Kasumi-1 (cell line): ENCODE measurements around the gene HOXC9.

Experiments used
- DNase-seq, 2 experiments: peaks; one replicate each; lab custom pipeline; 2025; lab: John Stamatoyannopoulos, UW

HOXC9 gene

DNA sequence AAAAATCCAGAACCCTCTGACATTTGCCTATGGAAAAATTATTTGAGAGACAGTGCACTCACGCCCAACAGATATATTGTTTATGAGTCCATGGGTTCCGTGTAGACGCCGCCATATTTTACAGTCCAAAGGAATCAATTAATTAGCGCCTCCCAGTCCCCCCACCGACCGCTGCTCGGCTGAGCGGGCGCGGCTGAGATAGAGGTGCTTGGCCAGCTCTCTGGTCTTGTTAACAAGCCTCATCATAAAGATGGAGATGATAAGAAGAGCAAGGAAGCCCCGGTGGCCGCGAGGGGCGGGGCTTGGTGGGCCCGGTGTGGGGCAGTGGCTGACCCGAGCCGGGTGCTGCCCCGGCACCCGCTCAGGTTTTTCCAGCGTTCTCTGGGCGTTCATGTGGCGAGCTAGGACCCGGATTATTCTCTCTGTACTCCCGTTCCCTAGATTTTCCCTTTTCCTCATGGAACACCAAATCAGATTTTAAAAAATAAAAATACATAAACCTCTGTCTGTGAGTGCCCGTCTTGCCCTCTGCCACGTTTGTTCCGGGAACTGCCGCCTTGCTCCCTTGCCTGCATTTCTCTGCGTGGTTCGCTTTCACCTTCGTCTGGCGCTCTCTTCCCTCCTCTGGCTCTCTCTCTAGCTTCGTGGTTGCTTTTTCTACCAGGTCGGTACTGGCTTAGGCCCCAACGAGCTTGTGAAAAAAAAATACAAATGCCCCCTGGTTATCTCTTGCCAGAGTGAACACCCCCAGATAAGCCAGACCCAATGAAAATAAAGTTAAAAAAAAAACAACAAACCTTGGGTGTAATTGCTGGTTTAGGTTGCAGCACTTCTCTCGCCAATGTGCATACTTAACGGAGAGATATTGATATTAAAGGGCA lies 36.3 kb upstream of the HOXC9 start:
- no peak for DNase-seq

GRCh38 chr12:53964315-53964713 lies 35.6 kb upstream of the HOXC9 start:
- no peak for DNase-seq

- no peak for DNase-seq
Observed at GRCh38 chr12:53965281-53966084, 34.5 kb upstream of the HOXC9 start.

DNA sequence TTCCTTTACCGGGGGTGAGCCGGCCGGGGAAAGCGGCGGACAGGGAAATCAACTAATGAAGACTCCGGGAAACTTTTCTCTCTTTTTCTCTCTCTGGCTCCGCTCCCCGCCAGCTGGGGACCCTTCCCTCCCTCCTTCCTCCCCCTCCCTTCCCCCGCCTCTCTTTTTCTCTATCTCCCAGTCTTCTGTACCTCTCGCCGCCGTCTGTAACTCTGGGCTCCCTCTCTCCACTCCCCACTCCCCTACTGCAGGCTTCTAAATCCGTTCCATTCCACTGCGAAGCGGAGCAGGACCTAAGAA lies 33.9 kb upstream of the HOXC9 start:
- DNase-seq: no peak

- no peak for DNase-seq
Observed at GRCh38 chr12:53966385-53967133, 33.4 kb upstream of the HOXC9 start.

DNA sequence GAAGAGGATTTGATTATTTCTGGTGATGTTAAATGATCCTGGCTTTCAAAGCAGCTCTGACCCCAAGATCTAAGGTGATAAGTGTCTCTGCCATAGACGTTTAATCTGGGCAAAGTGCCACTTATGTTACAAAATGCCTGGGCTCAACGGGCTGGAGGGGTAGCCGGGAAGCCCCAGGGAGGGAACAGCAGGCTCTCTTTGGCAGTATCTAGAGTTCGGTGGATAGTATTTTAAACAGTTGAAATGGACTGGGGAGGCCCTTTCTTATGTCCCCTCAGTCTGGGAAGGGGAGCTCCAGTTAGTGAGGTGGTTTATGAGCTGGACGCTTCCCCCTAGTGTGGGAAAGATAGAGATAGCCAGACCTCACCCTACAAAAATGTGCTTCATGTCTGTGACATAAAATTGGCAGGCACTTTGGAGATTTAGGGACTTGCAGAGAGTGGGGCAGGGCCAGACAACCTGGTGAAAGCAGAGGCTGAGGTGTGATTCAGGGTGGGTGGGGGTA lies 32.5 kb upstream of the HOXC9 start:
- no peak for DNase-seq

- no peak for DNase-seq
Observed at GRCh38 chr12:53968214-53969127, 31.5 kb upstream of the HOXC9 start.

GRCh38 chr12:53969588-53970259 lies 30.2 kb upstream of the HOXC9 start:
- DNase-seq: no peak

- no peak for DNase-seq
Observed at GRCh38 chr12:53970451-53970850, 29.5 kb upstream of the HOXC9 start.

DNA sequence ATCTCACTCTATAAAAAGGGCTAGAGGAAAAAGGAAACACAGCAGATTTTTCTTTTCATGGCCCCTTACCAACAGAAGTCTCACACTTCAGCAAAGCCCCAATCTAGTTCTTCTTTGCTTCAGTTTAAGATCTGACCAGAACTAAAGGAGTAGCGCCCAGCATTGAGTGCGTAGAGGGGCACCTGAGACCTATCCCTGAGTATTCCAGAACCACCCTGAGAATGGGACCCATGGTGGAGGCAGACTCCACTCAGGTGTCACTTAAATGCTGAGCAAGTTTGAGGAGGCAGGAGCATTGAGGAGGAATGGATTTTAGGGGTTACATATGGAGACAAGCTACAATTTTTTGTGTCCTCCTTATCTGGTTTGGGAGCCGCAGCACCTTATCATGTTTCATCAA lies 28.8 kb upstream of the HOXC9 start:
- no peak for DNase-seq

DNA sequence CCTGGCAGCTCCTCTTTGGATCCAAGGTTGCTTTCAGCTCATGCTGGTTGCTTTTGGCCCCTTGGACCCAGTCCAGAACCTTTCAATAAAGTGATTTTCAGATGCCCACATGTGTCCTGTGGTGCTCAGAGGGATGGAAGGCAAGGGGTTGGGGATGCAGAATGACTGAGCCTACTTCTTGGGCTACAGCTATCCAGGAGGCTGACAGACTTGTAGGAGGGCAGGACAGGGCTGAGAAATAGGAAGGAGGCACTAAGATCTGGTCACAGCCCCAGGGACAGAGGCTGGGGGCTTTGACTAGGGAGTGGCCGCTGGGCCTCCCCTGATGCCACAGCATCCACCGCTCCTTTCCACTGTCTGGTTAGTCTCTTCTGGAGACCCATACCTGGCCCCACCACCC lies 28.3 kb upstream of the HOXC9 start:
- DNase-seq: no peak

DNA sequence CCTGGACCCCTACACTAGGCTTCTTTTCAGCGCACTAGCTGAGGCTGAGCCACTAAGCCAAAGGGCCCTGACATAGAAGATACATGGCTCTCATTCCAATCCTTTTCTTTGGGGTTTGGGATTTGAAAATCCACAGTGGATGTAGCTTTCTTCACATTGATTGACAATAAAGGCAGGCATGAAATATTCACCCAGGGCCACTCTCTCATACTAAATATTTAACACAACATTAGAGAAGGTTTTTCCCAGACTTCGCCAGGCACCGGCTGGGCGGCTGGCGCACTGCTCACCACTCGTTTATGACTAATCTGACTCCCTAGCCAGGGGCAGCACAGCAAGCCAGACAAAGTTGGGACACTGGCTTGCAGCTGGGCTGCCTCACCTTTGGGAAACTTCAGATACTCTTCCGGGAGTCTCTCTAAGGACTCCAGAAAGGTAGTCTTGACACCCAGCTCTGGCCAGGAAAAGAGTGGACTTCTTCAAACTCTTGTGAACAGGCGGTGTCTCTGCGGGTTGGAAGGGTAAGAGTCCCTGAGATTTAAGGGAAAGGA lies 27.7 kb upstream of the HOXC9 start:
- DNase-seq: no peak

- DNase-seq: no peak
Observed at GRCh38 chr12:53972722-53973235, 27.2 kb upstream of the HOXC9 start, which contains the start of gene HOXC11. Gene HOXC11 (plus strand): TSS chr12:53973126. CDS start chr12:53973242, 116 bp downstream.

DNA sequence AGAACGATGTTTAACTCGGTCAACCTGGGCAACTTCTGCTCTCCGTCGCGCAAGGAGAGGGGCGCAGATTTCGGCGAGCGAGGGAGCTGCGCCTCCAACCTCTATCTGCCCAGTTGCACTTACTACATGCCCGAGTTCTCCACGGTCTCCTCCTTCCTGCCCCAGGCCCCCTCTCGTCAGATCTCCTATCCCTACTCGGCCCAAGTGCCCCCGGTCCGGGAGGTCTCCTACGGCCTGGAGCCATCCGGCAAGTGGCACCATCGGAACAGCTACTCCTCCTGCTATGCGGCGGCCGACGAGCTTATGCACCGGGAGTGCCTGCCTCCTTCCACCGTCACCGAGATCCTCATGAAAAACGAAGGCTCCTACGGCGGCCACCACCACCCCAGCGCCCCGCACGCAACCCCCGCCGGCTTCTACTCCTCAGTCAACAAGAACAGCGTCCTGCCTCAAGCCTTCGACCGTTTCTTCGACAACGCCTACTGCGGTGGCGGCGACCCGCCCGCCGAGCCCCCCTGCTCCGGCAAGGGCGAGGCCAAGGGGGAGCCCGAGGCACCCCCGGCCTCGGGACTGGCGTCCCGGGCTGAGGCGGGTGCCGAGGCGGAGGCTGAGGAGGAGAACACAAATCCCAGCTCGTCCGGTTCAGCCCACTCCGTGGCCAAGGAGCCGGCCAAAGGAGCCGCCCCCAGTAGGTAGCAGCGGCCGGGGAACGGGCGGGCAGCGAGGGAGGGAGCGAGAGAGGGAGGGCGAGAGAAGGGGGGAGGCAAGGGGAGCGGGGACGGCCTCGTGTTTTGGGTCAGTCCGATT lies 26.5 kb upstream of the HOXC9 start:
- no peak for DNase-seq

GRCh38 chr12:53974084-53975063 lies 25.6 kb upstream of the HOXC9 start, which contains the start of gene HOTAIR:
Gene HOTAIR (minus strand): TSS chr12:53974954.
- no peak for DNase-seq

DNA sequence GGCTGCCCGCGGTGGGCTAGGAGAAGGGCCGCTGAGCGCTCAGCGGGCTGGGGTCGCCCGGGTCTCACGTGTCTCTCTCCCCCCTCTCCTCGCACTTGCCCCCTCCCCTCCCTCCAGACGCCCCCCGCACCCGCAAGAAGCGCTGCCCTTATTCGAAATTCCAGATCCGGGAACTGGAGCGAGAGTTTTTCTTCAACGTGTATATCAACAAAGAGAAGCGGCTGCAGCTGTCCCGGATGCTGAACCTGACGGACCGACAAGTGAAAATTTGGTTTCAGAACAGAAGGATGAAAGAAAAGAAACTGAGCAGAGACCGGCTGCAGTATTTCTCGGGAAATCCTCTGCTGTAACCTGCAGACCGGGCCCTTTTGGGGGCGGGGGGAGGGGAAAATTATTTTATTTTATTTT lies 24.9 kb upstream of the HOXC9 start:
- no peak for DNase-seq

GRCh38 chr12:53975479-53976152 lies 24.3 kb upstream of the HOXC9 start:
- DNase-seq: no peak
